Neural crest cell (in vitro differentiated cells): ENCODE results near the gene DDX41. TPM values are rescaled to one million over a fixed set of nuclear protein-coding genes. Genes with fewer than 3 reads are reported as not detected.

ENCODE experiments used
- DNase-seq: peaks from one replicate; pipeline ENCODE4 v3.0.0; 2021; ENCODE audit warnings: low read depth, mixed read lengths, low spot score
- H3K27ac Mint-ChIP-seq: one replicate; pipeline ENCODE4 v1.8.0; 2021; ENCODE audit warnings: mild to moderate bottlenecking, mixed read lengths; ENCODE audit not compliant: unreplicated experiment
- H3K27me3 Mint-ChIP-seq: 2 replicates; pipeline ENCODE4 v1.8.0; 2021; ENCODE audit warnings: low read depth, mild to moderate bottlenecking, mixed read lengths
- H3K36me3 Mint-ChIP-seq: 2 replicates; pipeline ENCODE4 v1.8.0; 2021; ENCODE audit warnings: low read depth, mild to moderate bottlenecking, mixed read lengths
- H3K4me1 Mint-ChIP-seq: 2 replicates; pipeline ENCODE4 v1.8.0; 2021; ENCODE audit warnings: mixed read lengths
- H3K4me3 Mint-ChIP-seq: one replicate; pipeline ENCODE4 v1.8.0; 2021; ENCODE audit warnings: mild to moderate bottlenecking, mixed read lengths
- H3K9me3 Mint-ChIP-seq: 2 replicates; pipeline ENCODE4 v1.8.0; 2021; ENCODE audit warnings: mixed read lengths
- total RNA-seq: library from RNA; stranded (reverse); gene quantifications from 2 replicates; pipeline ENCODE4 v1.2.1, GENCODE V29; 2021
- TF ChIP-seq, protein P1 (sequence below): fragments of 200-600 bp; sonication (generic); conservative IDR thresholded peaks from 2 replicates; pipeline ENCODE4 v1.5.0; 2021; ENCODE audit warnings: antibody characterized with exemption, mild to moderate bottlenecking

DDX41 gene
- total RNA-seq, 1 donor from 2014 or later: 130 TPM

DNA sequence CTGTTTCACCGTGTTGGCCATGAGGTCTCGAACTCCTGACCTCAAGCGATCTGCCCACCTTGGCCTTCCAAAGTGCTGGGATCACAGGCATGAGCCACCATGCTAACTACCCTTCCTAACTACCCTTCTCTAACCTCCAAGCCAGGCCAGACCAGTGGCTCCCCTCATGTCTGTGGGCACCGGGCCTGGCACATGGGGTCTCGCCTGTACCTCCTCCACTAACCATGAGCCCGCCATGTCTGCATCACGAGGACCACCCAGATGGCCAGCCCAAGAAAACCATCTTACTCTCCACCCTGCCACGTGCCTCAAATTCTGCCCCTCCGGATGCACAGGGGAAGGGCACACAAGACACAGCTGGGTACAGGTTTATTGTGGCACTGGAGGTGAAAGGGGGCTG lies 33.7 kb downstream of the DDX41 start:
- Mint-ChIP-seq H3K27ac (no peak overlapping the region), H3K36me3 (no peaks in the 10 kb centered on the region), H3K4me1 (peaks cover 14% of the 10 kb centered on the region), H3K9me3 (no peaks in the 10 kb centered on the region), H3K4me3 (no peak overlapping the region), H3K27me3 (no peaks in the 10 kb centered on the region)
- no peak for DNase-seq
- TF ChIP-seq, protein P1, sequence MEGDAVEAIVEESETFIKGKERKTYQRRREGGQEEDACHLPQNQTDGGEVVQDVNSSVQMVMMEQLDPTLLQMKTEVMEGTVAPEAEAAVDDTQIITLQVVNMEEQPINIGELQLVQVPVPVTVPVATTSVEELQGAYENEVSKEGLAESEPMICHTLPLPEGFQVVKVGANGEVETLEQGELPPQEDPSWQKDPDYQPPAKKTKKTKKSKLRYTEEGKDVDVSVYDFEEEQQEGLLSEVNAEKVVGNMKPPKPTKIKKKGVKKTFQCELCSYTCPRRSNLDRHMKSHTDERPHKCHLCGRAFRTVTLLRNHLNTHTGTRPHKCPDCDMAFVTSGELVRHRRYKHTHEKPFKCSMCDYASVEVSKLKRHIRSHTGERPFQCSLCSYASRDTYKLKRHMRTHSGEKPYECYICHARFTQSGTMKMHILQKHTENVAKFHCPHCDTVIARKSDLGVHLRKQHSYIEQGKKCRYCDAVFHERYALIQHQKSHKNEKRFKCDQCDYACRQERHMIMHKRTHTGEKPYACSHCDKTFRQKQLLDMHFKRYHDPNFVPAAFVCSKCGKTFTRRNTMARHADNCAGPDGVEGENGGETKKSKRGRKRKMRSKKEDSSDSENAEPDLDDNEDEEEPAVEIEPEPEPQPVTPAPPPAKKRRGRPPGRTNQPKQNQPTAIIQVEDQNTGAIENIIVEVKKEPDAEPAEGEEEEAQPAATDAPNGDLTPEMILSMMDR: no peak

DNA sequence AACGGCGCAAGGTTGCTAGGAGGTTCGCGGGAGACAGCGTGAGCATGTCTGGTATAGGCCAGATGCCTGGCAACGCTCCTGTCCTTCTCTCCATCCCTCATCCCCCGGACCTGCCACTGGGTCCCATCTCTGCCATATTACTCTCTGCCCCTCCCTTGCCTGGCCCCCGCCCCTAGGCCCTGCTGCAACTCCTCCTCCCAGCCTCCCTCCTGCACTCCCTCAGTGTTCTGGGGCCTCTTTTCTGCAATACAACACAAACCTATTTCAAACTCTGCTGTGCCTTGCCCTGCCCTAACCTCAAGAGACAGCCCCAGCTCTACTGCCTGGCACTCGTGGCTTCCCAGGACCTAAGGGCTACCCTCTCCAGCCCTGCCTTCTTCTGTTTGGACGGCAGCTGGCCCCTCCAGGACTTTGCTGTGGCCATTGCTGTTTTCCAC lies 34.4 kb downstream of the DDX41 start:
- Mint-ChIP-seq H3K36me3 (no peaks in the 10 kb centered on the region), H3K4me1 (peaks cover 20% of the 10 kb centered on the region), H3K27ac (peak overlapping the region; percentile 62), H3K27me3 (peaks cover 3% of the 10 kb centered on the region), H3K4me3 (peak overlapping the region; percentile 27), H3K9me3 (no peaks in the 10 kb centered on the region)
- TF ChIP-seq, protein P1: no peak
- no peak for DNase-seq

DNA sequence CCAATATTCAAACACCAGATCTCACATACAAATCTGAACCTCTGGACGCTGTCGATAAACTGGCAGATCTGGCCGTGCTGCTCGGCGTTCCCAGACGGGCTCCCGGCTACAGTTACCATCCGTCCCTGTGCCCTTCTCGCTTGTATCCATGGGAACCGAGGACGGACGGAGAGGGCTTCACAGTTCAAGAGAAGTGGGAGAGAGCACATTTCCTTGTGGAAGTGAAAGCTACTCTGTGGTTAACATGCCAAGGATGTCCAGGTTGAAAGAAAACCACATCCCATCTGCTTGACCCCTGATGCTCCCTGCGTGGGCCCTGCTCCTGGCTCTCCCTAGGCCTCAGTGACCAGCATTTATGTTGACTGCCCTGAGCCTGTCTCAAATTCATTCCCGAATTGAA lies 37.0 kb downstream of the DDX41 start:
- H3K9me3 Mint-ChIP-seq: no peaks in the 10 kb centered on the region
- DNase-seq: no peak
- H3K27me3 Mint-ChIP-seq: peaks cover 8% of the 10 kb centered on the region
- TF ChIP-seq, protein P1: no peak
- peak overlapping the region; percentile 74 for H3K4me3 Mint-ChIP-seq
- peaks cover 33% of the 10 kb centered on the region for H3K4me1 Mint-ChIP-seq
- H3K36me3 Mint-ChIP-seq: peaks cover 3% of the 10 kb centered on the region
- peak overlapping the region; percentile 86 for H3K27ac Mint-ChIP-seq

DNA sequence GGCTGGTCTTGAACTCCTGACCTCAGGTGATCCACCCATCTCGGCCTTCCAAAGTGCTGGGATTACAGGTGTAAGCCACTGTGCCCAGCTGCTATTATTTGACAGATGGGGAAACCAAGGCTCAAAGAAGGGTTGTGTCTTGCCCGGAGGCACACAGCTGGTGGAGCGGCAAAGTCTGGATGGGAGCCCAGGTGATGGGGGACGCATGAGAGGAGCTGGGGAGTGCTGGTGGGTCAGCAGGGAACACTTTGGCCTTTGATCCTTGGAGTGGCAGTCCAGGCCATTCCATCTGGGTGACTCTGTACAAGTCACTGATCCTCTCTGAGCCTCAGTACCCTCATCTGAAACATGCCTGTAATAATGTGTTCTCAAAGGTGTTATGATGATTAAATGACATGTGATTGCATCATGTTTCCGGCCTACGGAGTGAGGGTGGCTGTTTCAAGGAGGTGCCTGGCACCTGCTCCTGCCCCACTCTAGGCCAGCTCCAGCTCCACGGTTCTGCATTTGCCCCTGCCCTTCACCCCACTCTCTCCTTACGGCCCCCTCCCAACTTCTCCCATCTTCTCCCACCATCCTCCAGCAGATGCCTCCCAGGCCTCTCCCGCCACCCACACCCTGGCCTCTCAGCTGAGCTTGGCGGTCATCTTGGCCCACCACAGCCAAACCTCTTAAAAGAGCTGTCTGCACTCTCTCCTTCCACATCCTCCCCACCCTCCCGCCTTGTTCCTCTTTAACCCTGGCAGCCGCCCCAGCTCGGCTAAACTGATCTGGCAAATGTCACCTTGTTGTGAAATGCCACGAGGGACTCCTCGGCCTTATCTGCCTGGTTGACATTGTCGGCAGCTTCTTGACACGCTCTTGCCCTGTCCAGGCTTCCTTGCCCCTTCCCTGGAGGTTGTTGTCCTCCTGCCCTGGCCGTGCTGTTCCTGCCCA lies 37.8 kb downstream of the DDX41 start:
- DNase-seq: no peak
- H3K27me3 Mint-ChIP-seq: peaks cover 11% of the 10 kb centered on the region
- H3K27ac Mint-ChIP-seq: no peak overlapping the region
- H3K9me3 Mint-ChIP-seq: no peaks in the 10 kb centered on the region
- TF ChIP-seq, protein P1: no peak
- H3K36me3 Mint-ChIP-seq: peaks cover 6% of the 10 kb centered on the region
- peak overlapping the region; percentile 74 for H3K4me3 Mint-ChIP-seq
- peaks cover 41% of the 10 kb centered on the region for H3K4me1 Mint-ChIP-seq

DNA sequence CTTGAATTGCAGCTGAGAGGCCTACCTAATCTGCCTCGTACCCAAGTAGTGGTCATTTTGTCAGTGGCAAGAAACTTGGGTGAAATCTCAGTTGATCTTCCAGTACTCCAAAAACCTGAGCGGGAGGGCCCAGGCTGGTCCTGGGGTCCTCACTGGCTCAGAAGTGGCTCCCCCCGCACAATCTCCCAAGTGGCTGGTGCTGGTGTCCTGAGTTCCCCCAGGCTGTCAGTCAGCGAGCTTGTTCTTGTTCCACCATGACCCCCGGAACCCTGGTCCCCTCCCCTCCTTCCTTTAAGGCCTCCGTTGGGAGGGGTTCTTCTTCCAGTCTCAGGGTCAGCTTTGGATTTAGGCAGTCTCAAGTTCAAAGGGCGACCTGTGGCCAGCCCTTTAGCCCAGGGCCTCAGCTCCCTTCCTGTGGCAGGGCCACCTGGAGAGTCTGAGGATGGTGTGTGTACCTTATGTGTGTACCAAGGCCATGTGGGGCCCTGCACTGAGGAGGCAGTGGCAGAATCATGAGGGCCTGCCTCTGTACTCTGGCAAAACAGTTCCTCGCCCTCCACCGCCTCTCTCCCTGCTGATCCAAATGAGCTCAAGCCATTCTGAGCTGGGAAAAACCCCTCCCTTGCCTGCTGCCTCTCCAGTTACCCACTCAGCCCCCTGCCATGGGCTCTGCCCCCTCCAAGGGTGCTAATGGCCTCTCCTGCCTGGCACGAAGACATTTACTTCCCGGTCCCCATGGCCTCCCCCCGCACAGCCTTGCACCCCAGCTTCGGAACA lies 38.9 kb downstream of the DDX41 start:
- TF ChIP-seq, protein P1: no peak
- Mint-ChIP-seq H3K4me1 (peaks cover 43% of the 10 kb centered on the region), H3K4me3 (peak overlapping the region; percentile 61), H3K27ac (no peak overlapping the region), H3K36me3 (peaks cover 7% of the 10 kb centered on the region), H3K27me3 (peaks cover 13% of the 10 kb centered on the region), H3K9me3 (no peaks in the 10 kb centered on the region)
- no peak for DNase-seq
